T follicular helper cell (primary cell): Measurements from ENCODE around the gene C9orf153.

Experiments used
- DNase-seq: peaks from one replicate; pipeline ENCODE4 v3.0.0-alpha.2; 2020; ENCODE audit warnings: low read depth

Gene C9orf153

GRCh38 chr9:86187121-86187520 is 72.3 kb downstream of the C9orf153 start:
- DNase-seq, result no peak

- no peak for DNase-seq
These were observed 72.8 kb downstream of the C9orf153 start for GRCh38 chr9:86186696-86187095.

- DNase-seq, result no peak
These were observed 73.6 kb downstream of the C9orf153 start for GRCh38 chr9:86185872-86186271.

- DNase-seq, result no peak
These were observed 75.3 kb downstream of the C9orf153 start for GRCh38 chr9:86184138-86184524.

GRCh38 chr9:86183229-86184137 is 76.0 kb downstream of the C9orf153 start:
- DNase-seq, result no peak

GRCh38 chr9:86181379-86182315 is 77.8 kb downstream of the C9orf153 start:
- no peak for DNase-seq

GRCh38 chr9:86178503-86178902 is 81.0 kb downstream of the C9orf153 start:
- DNase-seq, result no peak

- DNase-seq, result no peak
These were observed 81.5 kb downstream of the C9orf153 start for GRCh38 chr9:86177995-86178394.

GRCh38 chr9:86176468-86176867 is 83.0 kb downstream of the C9orf153 start:
- no peak for DNase-seq

- DNase-seq, result no peak
These were observed 83.6 kb downstream of the C9orf153 start for GRCh38 chr9:86175743-86176456.

- no peak for DNase-seq
These were observed 84.2 kb downstream of the C9orf153 start for GRCh38 chr9:86175223-86175622.
